ENCODE results near the gene LAMC3.

- TF ChIP-seq CTCF (IDR thresholded peaks at IDR 0.05) (no peak), POLR2A (IDR thresholded peaks at IDR 0.05) (no peak)
Measured at GRCh38 chr9:130991778-130992681, 16.9 kb upstream of the LAMC3 start.

Measured in stomach (tissue), 4 donors.